SH-SY5Y (cell line): ENCODE data around the gene PCNX2.

Experiments used
- GATA2 ChIP-seq: IDR thresholded peaks from 2 replicates; pipeline ENCODE4 v1.6.1; 2011; ENCODE audit warnings: mild to moderate bottlenecking, low read depth, low read length
- GATA3 ChIP-seq: IDR thresholded peaks from 2 replicates; pipeline ENCODE4 v1.6.1; 2011; ENCODE audit warnings: low read depth, mild to moderate bottlenecking, low read length, moderate library complexity

DNA sequence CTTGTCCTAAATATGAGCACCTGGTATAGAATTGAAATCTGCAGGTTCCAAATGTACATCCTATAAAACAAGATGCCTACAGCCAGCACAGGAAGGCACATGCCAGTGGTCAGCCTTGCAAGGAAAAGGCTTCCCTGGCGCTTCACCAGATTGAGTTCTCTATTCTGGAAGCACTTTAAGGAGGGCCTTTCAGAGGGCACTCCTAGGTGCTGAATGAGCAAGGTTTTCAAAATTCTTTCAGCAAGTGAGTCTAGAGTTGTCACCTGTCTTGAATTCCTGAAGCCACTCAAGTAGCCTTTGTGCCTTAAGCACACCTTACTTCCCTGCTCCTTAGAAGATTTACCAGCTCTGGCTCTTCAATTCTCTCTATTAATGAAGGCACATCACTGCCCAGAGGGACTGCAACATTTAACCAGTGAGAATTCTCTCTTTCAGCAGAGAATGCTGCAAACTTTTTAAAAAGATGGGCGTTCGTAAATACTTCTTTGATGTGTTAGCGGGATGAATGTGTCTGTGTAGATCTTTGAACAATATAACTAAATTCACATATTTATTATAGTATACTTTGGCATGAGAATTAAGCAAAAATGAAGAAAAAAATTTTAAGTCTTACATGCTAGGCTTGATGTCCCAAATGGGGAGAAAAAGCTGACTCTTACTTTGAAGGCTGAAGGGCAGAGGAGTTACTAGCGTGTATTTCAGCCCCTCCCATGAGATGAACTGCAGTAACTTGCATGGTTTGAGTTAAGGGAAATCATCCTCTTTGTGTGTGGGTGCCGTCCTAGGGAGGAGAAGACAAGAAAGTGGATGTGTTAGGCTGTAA, 183.1 kb downstream of the PCNX2 start:
- TF ChIP-seq GATA2 (no peak), GATA3 (no peak)
